Testis (tissue), 3 donors: ENCODE data around the gene PIK3AP1. TPM values are rescaled to one million over a fixed set of nuclear protein-coding genes. Genes with fewer than 3 reads are reported as not detected.

Experiments used
- DNase-seq: peaks from one replicate; pipeline ENCODE4 v3.0.0-alpha.2; 2019
- H3K27ac ChIP-seq, 2 donors: fragments of 200-600 bp; sonication (generic); one replicate each; pipeline ENCODE4 v1.5.1; 2019
- H3K27me3 ChIP-seq: fragments of 200-600 bp; sonication (generic); one replicate; pipeline ENCODE4 v1.5.1; 2019
- H3K36me3 ChIP-seq: fragments of 200-600 bp; sonication (generic); one replicate; pipeline ENCODE4 v1.5.1; 2017; ENCODE audit warnings: low read depth; ENCODE audit errors: missing control alignments
- H3K4me1 ChIP-seq: fragments of 200-600 bp; sonication (generic); one replicate; pipeline ENCODE4 v1.5.1; 2019
- H3K4me3 ChIP-seq, 2 donors: fragments of 200-600 bp; sonication (generic); one replicate each; pipeline ENCODE4 v1.5.1; 2017 to 2019
- H3K9me3 ChIP-seq: fragments of 200-600 bp; sonication (generic); one replicate; pipeline ENCODE4 v1.5.1; 2017
- CTCF ChIP-seq, 3 experiments: fragments of 450-650 bp in 2 of 3; fragments of 200-600 bp in 1 of 3; sonication (generic) in 1 of 3; IDR thresholded peaks; one replicate each; pipeline ENCODE4 v1.5.1; 2016 to 2019; ENCODE audit warnings: antibody characterized with exemption in 3 of 3, mild to moderate bottlenecking in 2 of 3, moderate library complexity in 1 of 3
- POLR2A ChIP-seq: fragments of 450-650 bp; IDR thresholded peaks from one replicate; pipeline ENCODE4 v1.6.1; 2017; ENCODE audit warnings: antibody characterized with exemption, mild to moderate bottlenecking, moderate library complexity
- WGBS, 2 donors: methylation state at CpG; one replicate each; pipeline ENCODE4 v1.1.5; 2018; 5-methylcytosine and 5-hydroxymethylcytosine counted together
- intact Hi-C: fragments of 100-400 bp; cut with DNase I; formaldehyde crosslinking; loops from one replicate; pipeline ENCODE4 v1.15.1; 2023; ENCODE audit warnings: low total_unique reads
- polyA plus RNA-seq: library from polyadenylated mRNA; stranded (reverse); fragments of 350-450 nt; fragmentation: Illumina TruSeq; extraction: RNeasy Lipid Tissue Mini Kit (QIAGEN cat#74804); gene quantifications from one replicate; pipeline ENCODE4 v1.2.3, GENCODE V29; 2014; ENCODE audit warnings: low read depth, low replicate concordance; ENCODE audit not compliant: insufficient read depth
- total RNA-seq, 2 donors: library from RNA; depleted of rRNA; stranded (reverse); fragments of >200 nt; gene quantifications; one replicate each; pipeline ENCODE4 v1.2.3, GENCODE V29; 2016

PIK3AP1 gene
- total and polyA plus RNA-seq, 3 donors from 2014 or later = 6.5 to 10.0 (median 6.6) TPM

GRCh38 chr10:96718304-96718990 is 1.9 kb downstream of the PIK3AP1 start:
- no peaks in the 10 kb centered on the region for H3K27me3 ChIP-seq
- no peak for DNase-seq
- no peak overlapping the region for H3K27ac ChIP-seq
- H3K36me3 ChIP-seq = no peaks in the 10 kb centered on the region
- intact Hi-C loops = no loop called here
- no peaks in the 10 kb centered on the region for H3K9me3 ChIP-seq
- H3K4me1 ChIP-seq = peaks cover 10% of the 10 kb centered on the region
- 87 to 91% methylated on average over 12 of the region's 12 CpGs for WGBS, 2 donors
- H3K4me3 ChIP-seq = no peak overlapping the region
- TF ChIP-seq CTCF (IDR thresholded peaks at IDR 0.05) (no peak), POLR2A (no peak)

- WGBS, 2 donors = 89 to 91% methylated on average over 1 of the region's 1 CpG
- TF ChIP-seq POLR2A (no peak), CTCF (IDR thresholded peaks at IDR 0.05) (no peak)
- DNase-seq = no peak
- no peaks in the 10 kb centered on the region for H3K9me3 ChIP-seq
- H3K27ac ChIP-seq = no peak overlapping the region
- no peaks in the 10 kb centered on the region for H3K27me3 ChIP-seq
- H3K4me3 ChIP-seq = no peak overlapping the region
- intact Hi-C loops = no loop called here
- no peaks in the 10 kb centered on the region for H3K36me3 ChIP-seq
- H3K4me1 ChIP-seq = peaks cover 10% of the 10 kb centered on the region
Measured at GRCh38 chr10:96716390-96716789, 3.9 kb downstream of the PIK3AP1 start.

GRCh38 chr10:96714746-96715255 is 5.5 kb downstream of the PIK3AP1 start:
- H3K27me3 ChIP-seq = no peaks in the 10 kb centered on the region
- H3K36me3 ChIP-seq = no peaks in the 10 kb centered on the region
- H3K9me3 ChIP-seq = no peaks in the 10 kb centered on the region
- TF ChIP-seq POLR2A (no peak), CTCF (IDR thresholded peaks at IDR 0.05) (no peak)
- intact Hi-C loops = no loop called here
- H3K4me1 ChIP-seq = no peaks in the 10 kb centered on the region
- no peak for DNase-seq
- no peak overlapping the region for H3K4me3 ChIP-seq
- H3K27ac ChIP-seq = no peak overlapping the region
- WGBS, 2 donors = 82 to 88% methylated on average over 2 of the region's 2 CpGs

GRCh38 chr10:96714031-96714590 is 6.2 kb downstream of the PIK3AP1 start:
- intact Hi-C loops = no loop called here
- H3K4me1 ChIP-seq = no peaks in the 10 kb centered on the region
- TF ChIP-seq POLR2A (no peak), CTCF (IDR thresholded peaks at IDR 0.05) (no peak)
- H3K9me3 ChIP-seq = no peaks in the 10 kb centered on the region
- no peak for DNase-seq
- H3K4me3 ChIP-seq = no peak overlapping the region
- H3K27ac ChIP-seq = no peak overlapping the region
- H3K27me3 ChIP-seq = no peaks in the 10 kb centered on the region
- WGBS, 2 donors = 93 to 95% methylated on average over 9 of the region's 9 CpGs
- H3K36me3 ChIP-seq = no peaks in the 10 kb centered on the region
